Measurements from ENCODE around the gene TRIM31. TPM values are rescaled to one million over a fixed set of nuclear protein-coding genes. Genes with fewer than 3 reads are reported as not detected.

The TRIM31 gene
- not detected for polyA plus RNA-seq (2013, experiment 1 of 4)
- not detected for polyA plus RNA-seq (2013, experiment 2 of 4)
- polyA plus RNA-seq (2013, experiment 3 of 4) = not detected
- not detected for polyA plus RNA-seq (2013, experiment 4 of 4)

GRCh38 chr6:30113003-30113759 is at the start of gene TRIM31:
TRIM31 (minus strand) TSS chr6:30113090; CDS start chr6:30112805, 285 bp downstream.
- H3K4me1 ChIP-seq (ENCODE audit: control insufficient read depth, insufficient read depth, low read length) = no peaks in the 10 kb centered on the region
- H3K9me3 ChIP-seq (ENCODE audit: control insufficient read depth, low read length) = no peaks in the 10 kb centered on the region
- no peak within 1 kb of the TSS for H3K4me3 ChIP-seq (ENCODE audit: insufficient read depth, low read depth, low read length)
- 86 to 87% methylated on average over 3 of the region's 3 CpGs for WGBS, 2 experiments
- H3K27ac ChIP-seq (ENCODE audit: insufficient read depth, low read depth, low read length, poor library complexity, severe bottlenecking) = no peak within 1 kb of the TSS
- H3K36me3 ChIP-seq (ENCODE audit: control insufficient read depth, insufficient read depth, low read length) = no peaks in the 10 kb centered on the region
- H3K27me3 ChIP-seq (ENCODE audit: control insufficient read depth, insufficient read depth, low read length, poor library complexity, severe bottlenecking) = peaks cover 45% of the 10 kb centered on the region

- H3K27ac ChIP-seq (ENCODE audit: insufficient read depth, low read depth, low read length, poor library complexity, severe bottlenecking) = no peak overlapping the region
- no peaks in the 10 kb centered on the region for H3K4me1 ChIP-seq (ENCODE audit: control insufficient read depth, insufficient read depth, low read length)
- no peak overlapping the region for H3K4me3 ChIP-seq (ENCODE audit: insufficient read depth, low read depth, low read length)
- no peaks in the 10 kb centered on the region for H3K9me3 ChIP-seq (ENCODE audit: control insufficient read depth, low read length)
- no peaks in the 10 kb centered on the region for H3K36me3 ChIP-seq (ENCODE audit: control insufficient read depth, insufficient read depth, low read length)
- peaks cover 3% of the 10 kb centered on the region for H3K27me3 ChIP-seq (ENCODE audit: control insufficient read depth, insufficient read depth, low read length, poor library complexity, severe bottlenecking)
- 92% methylated on average over 10 of the region's 12 CpGs for WGBS, 2 experiments
Measured at GRCh38 chr6:30162265-30163089, 49.6 kb upstream of the TRIM31 start.

GRCh38 chr6:30160785-30161531 is 48.1 kb upstream of the TRIM31 start, which contains the start of gene TRIM10:
TRIM10 (minus strand) TSS chr6:30161211; CDS start chr6:30160858, 353 bp downstream.
- Histone ChIP-seq H3K4me1 (ENCODE audit: control insufficient read depth, insufficient read depth, low read length) (no peaks in the 10 kb centered on the region), H3K27me3 (ENCODE audit: control insufficient read depth, insufficient read depth, low read length, poor library complexity, severe bottlenecking) (no peaks in the 10 kb centered on the region), H3K4me3 (ENCODE audit: insufficient read depth, low read depth, low read length) (no peak within 1 kb of the TSS), H3K36me3 (ENCODE audit: control insufficient read depth, insufficient read depth, low read length) (no peaks in the 10 kb centered on the region), H3K9me3 (ENCODE audit: control insufficient read depth, low read length) (no peaks in the 10 kb centered on the region), H3K27ac (ENCODE audit: insufficient read depth, low read depth, low read length, poor library complexity, severe bottlenecking) (no peak within 1 kb of the TSS)
- WGBS, 2 experiments = 88 to 89% methylated on average over 4 of the region's 4 CpGs

- Histone ChIP-seq H3K9me3 (ENCODE audit: control insufficient read depth, low read length) (no peaks in the 10 kb centered on the region), H3K4me1 (ENCODE audit: control insufficient read depth, insufficient read depth, low read length) (no peaks in the 10 kb centered on the region), H3K4me3 (ENCODE audit: insufficient read depth, low read depth, low read length) (no peak overlapping the region), H3K27ac (ENCODE audit: insufficient read depth, low read depth, low read length, poor library complexity, severe bottlenecking) (no peak overlapping the region), H3K36me3 (ENCODE audit: control insufficient read depth, insufficient read depth, low read length) (no peaks in the 10 kb centered on the region), H3K27me3 (ENCODE audit: control insufficient read depth, insufficient read depth, low read length, poor library complexity, severe bottlenecking) (no peaks in the 10 kb centered on the region)
- 90% methylated on average over 17 of the region's 17 CpGs for WGBS, 2 experiments
Measured at GRCh38 chr6:30160008-30160784, 47.3 kb upstream of the TRIM31 start.

GRCh38 chr6:30158475-30159040 is 45.7 kb upstream of the TRIM31 start:
- no peak overlapping the region for H3K4me3 ChIP-seq (ENCODE audit: insufficient read depth, low read depth, low read length)
- WGBS, 2 experiments = 72 to 82% methylated on average over 3 of the region's 3 CpGs
- no peaks in the 10 kb centered on the region for H3K27me3 ChIP-seq (ENCODE audit: control insufficient read depth, insufficient read depth, low read length, poor library complexity, severe bottlenecking)
- no peak overlapping the region for H3K27ac ChIP-seq (ENCODE audit: insufficient read depth, low read depth, low read length, poor library complexity, severe bottlenecking)
- no peaks in the 10 kb centered on the region for H3K36me3 ChIP-seq (ENCODE audit: control insufficient read depth, insufficient read depth, low read length)
- no peaks in the 10 kb centered on the region for H3K9me3 ChIP-seq (ENCODE audit: control insufficient read depth, low read length)
- H3K4me1 ChIP-seq (ENCODE audit: control insufficient read depth, insufficient read depth, low read length) = no peaks in the 10 kb centered on the region

GRCh38 chr6:30157999-30158398 is 45.1 kb upstream of the TRIM31 start:
- no peak overlapping the region for H3K27ac ChIP-seq (ENCODE audit: insufficient read depth, low read depth, low read length, poor library complexity, severe bottlenecking)
- WGBS, 2 experiments = 83 to 95% methylated on average over 2 of the region's 2 CpGs
- no peaks in the 10 kb centered on the region for H3K4me1 ChIP-seq (ENCODE audit: control insufficient read depth, insufficient read depth, low read length)
- H3K4me3 ChIP-seq (ENCODE audit: insufficient read depth, low read depth, low read length) = no peak overlapping the region
- no peaks in the 10 kb centered on the region for H3K9me3 ChIP-seq (ENCODE audit: control insufficient read depth, low read length)
- no peaks in the 10 kb centered on the region for H3K27me3 ChIP-seq (ENCODE audit: control insufficient read depth, insufficient read depth, low read length, poor library complexity, severe bottlenecking)
- H3K36me3 ChIP-seq (ENCODE audit: control insufficient read depth, insufficient read depth, low read length) = no peaks in the 10 kb centered on the region

- Histone ChIP-seq H3K9me3 (ENCODE audit: control insufficient read depth, low read length) (no peaks in the 10 kb centered on the region), H3K36me3 (ENCODE audit: control insufficient read depth, insufficient read depth, low read length) (no peaks in the 10 kb centered on the region), H3K27me3 (ENCODE audit: control insufficient read depth, insufficient read depth, low read length, poor library complexity, severe bottlenecking) (no peaks in the 10 kb centered on the region), H3K4me3 (ENCODE audit: insufficient read depth, low read depth, low read length) (no peak overlapping the region), H3K4me1 (ENCODE audit: control insufficient read depth, insufficient read depth, low read length) (no peaks in the 10 kb centered on the region), H3K27ac (ENCODE audit: insufficient read depth, low read depth, low read length, poor library complexity, severe bottlenecking) (no peak overlapping the region)
Measured at GRCh38 chr6:30157581-30157980, 44.7 kb upstream of the TRIM31 start.

GRCh38 chr6:30156774-30157173 is 43.9 kb upstream of the TRIM31 start:
- H3K36me3 ChIP-seq (ENCODE audit: control insufficient read depth, insufficient read depth, low read length) = no peaks in the 10 kb centered on the region
- no peaks in the 10 kb centered on the region for H3K4me1 ChIP-seq (ENCODE audit: control insufficient read depth, insufficient read depth, low read length)
- no peaks in the 10 kb centered on the region for H3K9me3 ChIP-seq (ENCODE audit: control insufficient read depth, low read length)
- no peaks in the 10 kb centered on the region for H3K27me3 ChIP-seq (ENCODE audit: control insufficient read depth, insufficient read depth, low read length, poor library complexity, severe bottlenecking)
- H3K4me3 ChIP-seq (ENCODE audit: insufficient read depth, low read depth, low read length) = no peak overlapping the region
- WGBS, 2 experiments = 94% methylated on average over 9 of the region's 9 CpGs
- no peak overlapping the region for H3K27ac ChIP-seq (ENCODE audit: insufficient read depth, low read depth, low read length, poor library complexity, severe bottlenecking)

- WGBS, 2 experiments = 80 to 100% methylated on average over 3 to 4 of the region's 4 CpGs
- Histone ChIP-seq H3K9me3 (ENCODE audit: control insufficient read depth, low read length) (no peaks in the 10 kb centered on the region), H3K27me3 (ENCODE audit: control insufficient read depth, insufficient read depth, low read length, poor library complexity, severe bottlenecking) (no peaks in the 10 kb centered on the region), H3K27ac (ENCODE audit: insufficient read depth, low read depth, low read length, poor library complexity, severe bottlenecking) (no peak overlapping the region), H3K36me3 (ENCODE audit: control insufficient read depth, insufficient read depth, low read length) (no peaks in the 10 kb centered on the region), H3K4me1 (ENCODE audit: control insufficient read depth, insufficient read depth, low read length) (no peaks in the 10 kb centered on the region), H3K4me3 (ENCODE audit: insufficient read depth, low read depth, low read length) (no peak overlapping the region)
Measured at GRCh38 chr6:30156262-30156599, 43.3 kb upstream of the TRIM31 start.

Measured in ectodermal cell (in vitro differentiated cells).